ENCODE data around the gene OPCML.

DNA sequence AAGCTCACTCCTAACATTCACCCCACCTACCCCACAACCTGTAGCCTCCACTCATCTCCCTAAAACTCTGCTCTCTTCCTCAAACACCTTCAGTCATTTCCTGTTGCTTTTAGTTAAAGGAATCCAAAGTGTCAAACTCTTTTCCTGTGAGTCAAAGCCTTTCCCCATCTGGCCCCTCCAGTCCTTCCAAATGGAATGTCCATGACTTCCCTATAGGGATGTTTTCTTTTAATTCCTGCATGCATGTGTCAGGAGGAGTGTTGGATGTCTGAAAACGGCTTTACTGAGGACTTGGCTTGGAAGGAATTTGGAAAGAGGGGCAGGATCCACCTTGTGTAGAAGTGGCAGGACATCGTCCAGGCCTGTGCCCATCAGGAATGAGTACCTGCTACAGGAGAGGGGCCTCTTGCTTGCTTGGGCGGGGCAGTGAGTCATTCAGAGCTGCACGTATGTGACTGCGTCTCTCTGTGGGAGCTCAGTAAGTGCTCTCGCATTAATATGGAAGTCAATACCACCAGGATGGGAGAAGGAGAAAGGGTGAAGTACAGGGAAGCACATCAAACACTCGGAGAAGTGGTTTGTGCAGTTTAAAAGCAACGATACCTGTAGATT lies 491.9 kb downstream of the OPCML start:
- TF ChIP-seq CTCF (conservative IDR thresholded peaks at IDR 0.05; ENCODE audit: low read length) (no peak), EZH2phosphoT487 (IDR thresholded peaks at IDR 0.05; ENCODE audit: borderline replicate concordance) (no peak)
